Cardiac fibroblast (primary cell): ENCODE results near the gene RABGEF1.
A peak's percentile ranks its signal among the peaks of the same experiment; 100 is the strongest.
"Not testable (repeated sequence)": the region's sequence is repeated elsewhere in the genome, so short reads cannot be mapped to it uniquely, and the experiment has no call there.

Experiments
- DNase-seq, 2 donors: peaks; one replicate each; pipeline versions ENCODE4 v3.0.0 to v3.0.0-alpha.2; 2010; ENCODE audit warnings: low read depth in 2 of 2
- H3K4me3 ChIP-seq, 2 donors: replicated peaks in 1 of 2; 1 replicate in 1 of 2; 2 replicates in 1 of 2; pipeline ENCODE4 v1.5.1; 2011; ENCODE audit warnings: low read depth in 2 of 2, low read length in 2 of 2, mild to moderate bottlenecking in 2 of 2, moderate library complexity in 1 of 2
- TF ChIP-seq, protein P1 (sequence below): IDR thresholded peaks from one replicate; pipeline ENCODE4 v1.5.1; 2011; ENCODE audit warnings: low read depth, mild to moderate bottlenecking, low read length, inconsistent platforms

The RABGEF1 gene

GRCh38 chr7:66766041-66766440 is 25.5 kb downstream of the RABGEF1 start:
- H3K4me3 ChIP-seq, result no peak overlapping the region
- TF ChIP-seq, protein P1, sequence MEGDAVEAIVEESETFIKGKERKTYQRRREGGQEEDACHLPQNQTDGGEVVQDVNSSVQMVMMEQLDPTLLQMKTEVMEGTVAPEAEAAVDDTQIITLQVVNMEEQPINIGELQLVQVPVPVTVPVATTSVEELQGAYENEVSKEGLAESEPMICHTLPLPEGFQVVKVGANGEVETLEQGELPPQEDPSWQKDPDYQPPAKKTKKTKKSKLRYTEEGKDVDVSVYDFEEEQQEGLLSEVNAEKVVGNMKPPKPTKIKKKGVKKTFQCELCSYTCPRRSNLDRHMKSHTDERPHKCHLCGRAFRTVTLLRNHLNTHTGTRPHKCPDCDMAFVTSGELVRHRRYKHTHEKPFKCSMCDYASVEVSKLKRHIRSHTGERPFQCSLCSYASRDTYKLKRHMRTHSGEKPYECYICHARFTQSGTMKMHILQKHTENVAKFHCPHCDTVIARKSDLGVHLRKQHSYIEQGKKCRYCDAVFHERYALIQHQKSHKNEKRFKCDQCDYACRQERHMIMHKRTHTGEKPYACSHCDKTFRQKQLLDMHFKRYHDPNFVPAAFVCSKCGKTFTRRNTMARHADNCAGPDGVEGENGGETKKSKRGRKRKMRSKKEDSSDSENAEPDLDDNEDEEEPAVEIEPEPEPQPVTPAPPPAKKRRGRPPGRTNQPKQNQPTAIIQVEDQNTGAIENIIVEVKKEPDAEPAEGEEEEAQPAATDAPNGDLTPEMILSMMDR, result no peak
- no peak for DNase-seq

DNA sequence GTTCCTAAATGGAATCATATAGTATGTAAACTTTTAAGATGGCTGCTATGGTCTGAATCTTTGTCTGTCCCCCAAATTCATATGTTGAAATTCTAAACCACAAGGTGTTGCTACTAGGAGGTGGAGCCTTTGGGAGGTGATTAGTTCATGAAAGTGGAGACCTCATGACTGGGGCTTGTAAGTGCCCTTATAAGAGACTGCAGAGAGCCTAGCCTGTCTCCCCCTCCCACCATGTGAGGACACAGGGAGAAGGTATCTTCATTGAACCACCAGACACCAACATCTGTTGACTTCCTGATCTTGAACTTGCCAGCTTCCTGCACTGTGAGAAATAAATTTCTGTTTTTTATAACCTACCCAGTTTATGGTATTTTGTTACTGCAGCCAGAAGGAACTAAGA is 27.0 kb downstream of the RABGEF1 start:
- not testable (repeated sequence) for DNase-seq, H3K4me3 ChIP-seq

DNA sequence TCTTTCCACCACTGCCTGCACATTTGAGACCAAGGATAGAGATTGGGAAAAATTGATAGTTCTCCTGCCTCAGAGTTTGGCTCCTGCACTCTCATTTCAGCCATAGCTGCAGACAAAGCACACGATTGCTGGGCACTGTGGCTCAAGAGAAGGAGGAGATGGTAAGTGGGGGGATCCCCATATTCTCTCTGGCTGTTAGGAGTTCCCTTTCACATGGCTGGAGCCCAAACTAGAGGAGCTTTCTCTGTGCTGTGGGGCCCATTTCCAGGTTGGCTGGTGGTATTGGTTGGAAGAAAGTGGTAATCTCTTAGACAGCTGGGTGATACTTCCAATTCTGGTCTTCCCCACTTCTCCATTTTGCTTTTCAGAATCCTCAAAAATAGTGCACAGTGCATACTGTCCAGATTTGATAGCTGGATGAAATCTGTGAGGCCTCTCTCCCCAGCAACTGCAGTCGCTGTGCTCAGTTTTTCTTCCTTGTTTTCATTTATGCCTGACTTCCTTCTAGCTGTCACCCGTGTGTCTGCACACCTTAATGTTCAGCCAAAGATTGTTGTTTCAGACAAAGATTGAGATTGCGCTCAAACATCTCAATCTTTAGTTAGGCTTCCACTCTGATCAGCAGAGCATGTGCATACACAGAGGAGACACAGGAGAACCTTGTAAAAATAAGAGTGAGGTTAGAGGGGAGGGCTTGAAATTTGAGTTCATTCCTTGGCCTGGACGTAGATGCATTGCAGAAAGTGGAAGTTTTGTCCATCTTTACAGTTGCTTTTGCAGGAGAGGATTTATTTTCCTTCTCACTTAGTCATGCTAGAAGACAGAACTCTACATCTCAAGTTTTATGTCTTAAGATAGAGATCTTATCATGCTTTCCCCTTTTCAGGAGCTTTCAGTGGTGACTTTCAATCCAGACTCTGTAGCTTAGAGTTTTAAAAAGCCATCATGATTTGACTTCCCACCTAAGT is 28.6 kb downstream of the RABGEF1 start:
- no peak overlapping the region for H3K4me3 ChIP-seq
- TF ChIP-seq, protein P1, result no peak
- no peak for DNase-seq

- DNase-seq, result peak; percentile 18 to 66
- TF ChIP-seq, protein P1, result no peak
- H3K4me3 ChIP-seq, result no peak overlapping the region
Observed at GRCh38 chr7:66769833-66770512, 29.4 kb downstream of the RABGEF1 start.

- no peak for DNase-seq
- H3K4me3 ChIP-seq, result no peak overlapping the region
- TF ChIP-seq, protein P1, result no peak
Observed at GRCh38 chr7:66771795-66772194, 31.3 kb downstream of the RABGEF1 start.

DNA sequence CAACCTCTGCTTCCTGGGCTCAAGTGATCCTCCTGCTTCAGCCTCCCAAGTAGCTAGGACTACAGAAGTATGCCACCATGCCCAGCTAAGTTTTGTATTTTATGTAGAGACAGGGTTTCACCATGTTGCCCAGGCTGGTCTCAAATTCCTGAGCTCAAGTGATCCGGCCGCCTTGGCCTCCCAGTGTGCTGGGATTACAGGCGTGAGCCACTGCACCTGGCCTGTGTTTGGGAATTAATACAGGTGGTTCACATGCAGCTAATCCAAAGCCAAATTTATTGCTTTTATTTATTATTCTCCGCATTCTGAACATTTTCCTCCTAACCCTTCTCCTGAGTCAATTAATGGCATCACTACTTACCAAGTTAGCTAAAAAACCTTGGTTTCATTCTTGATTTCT is 33.2 kb downstream of the RABGEF1 start:
- not testable (repeated sequence) for H3K4me3 ChIP-seq, DNase-seq

DNA sequence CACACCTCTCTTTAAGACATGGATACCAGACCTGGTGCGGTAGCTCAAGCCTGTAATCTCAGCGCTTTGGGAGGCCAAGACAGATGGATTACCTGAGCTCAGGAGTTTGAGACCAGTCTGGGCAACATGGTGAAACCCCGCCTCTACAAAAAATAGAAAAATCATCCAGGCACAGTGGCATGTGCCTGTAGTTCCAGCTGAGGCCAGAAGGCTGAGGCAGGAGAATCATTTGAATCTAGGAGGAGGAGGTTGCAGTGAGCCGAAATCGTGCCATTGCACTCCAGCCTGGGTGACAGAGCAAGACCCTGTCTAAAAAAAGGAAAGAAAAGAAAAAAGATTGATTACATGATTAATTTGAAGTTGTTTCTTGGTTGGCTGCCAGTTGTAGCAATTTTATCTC is 35.9 kb downstream of the RABGEF1 start:
- TF ChIP-seq, protein P1, result peak; percentile 12
- not testable (repeated sequence) for H3K4me3 ChIP-seq, DNase-seq
